H1 (cell line): Measurements from ENCODE around the gene TTC6.

Source experiments
- CTCF ChIP-seq, 3 experiments: IDR thresholded peaks; 1 replicate in 2 of 3; 2 replicates in 1 of 3; pipeline versions ENCODE4 v1.5.1 to v1.6.1; 2011; ENCODE audit warnings: low read length in 3 of 3, mild to moderate bottlenecking in 3 of 3, inconsistent platforms in 2 of 3, low read depth in 1 of 3, moderate library complexity in 1 of 3; ENCODE audit not compliant: insufficient read depth in 1 of 3; ENCODE audit errors: control extremely low read depth in 1 of 3
- NANOG ChIP-seq: IDR thresholded peaks from 2 replicates; pipeline ENCODE4 v1.6.1; 2011; ENCODE audit warnings: low read length, low read depth, mild to moderate bottlenecking, inconsistent platforms; ENCODE audit not compliant: insufficient read depth, poor library complexity, severe bottlenecking
- PHF8 ChIP-seq: fragments of 200-600 bp; sonication (generic); conservative IDR thresholded peaks from 2 replicates; pipeline ENCODE4 v1.7.1; 2012; ENCODE audit warnings: low read depth, mild to moderate bottlenecking, inconsistent platforms, low read length, moderate library complexity
- RFX5 ChIP-seq: IDR thresholded peaks from 2 replicates; pipeline ENCODE4 v1.6.1; 2011; ENCODE audit warnings: low read depth, low read length, improper control_type of control experiment, borderline replicate concordance
- SP4 ChIP-seq: IDR thresholded peaks from 2 replicates; pipeline ENCODE4 v1.6.1; 2012; ENCODE audit warnings: low read length, inconsistent platforms
- TEAD4 ChIP-seq: IDR thresholded peaks from 2 replicates; pipeline ENCODE4 v1.6.1; 2012; ENCODE audit warnings: low read depth, low read length, inconsistent platforms, mixed read lengths

- TF ChIP-seq NANOG, result no peak
- no peak for TF ChIP-seq RFX5
- no peak for TF ChIP-seq SP4
- no peak for TF ChIP-seq TEAD4
- TF ChIP-seq CTCF (IDR thresholded peaks at IDR 0.05; ENCODE audit: control extremely low read depth in 1 of 3, insufficient read depth in 1 of 3, low read depth in 1 of 3, low read length in 3 of 3), result no peak
- TF ChIP-seq PHF8, result no peak
Observed at GRCh38 chr14:37618498-37619028, 23.1 kb downstream of the TTC6 start.
